Pancreas (tissue), 10 donors: ENCODE measurements around the gene RASL10B. TPM values are rescaled to one million over a fixed set of nuclear protein-coding genes. Genes with fewer than 3 reads are reported as not detected.

Source experiments
- ATAC-seq, 4 donors: fragments of 200-7000 bp; cut with Tn5 transposase; one replicate each; pipeline versions ENCODE4 v1.8.0 to v1.9.1; 2020; ENCODE audit warnings: mild to moderate bottlenecking in 4 of 4, moderate library complexity in 4 of 4
- DNase-seq, 6 donors: peaks; one replicate each; pipeline ENCODE4 v3.0.0-alpha.2; 2020
- FAIRE-seq: peaks from 2 replicates; lab custom pipeline; 2012; peaks lifted over from hg19 to GRCh38; lab: Jason Lieb, UNC
- H3K27ac ChIP-seq, 4 donors: fragments of 200-600 bp; sonication (generic); 1 replicate in 3 of 4; 2 replicates in 1 of 4; pipeline versions ENCODE4 v1.5.0 to v1.8.0; 2020
- H3K27me3 ChIP-seq, 4 donors: fragments of 200-600 bp; one replicate each; pipeline ENCODE4 v1.8.0; 2021
- H3K36me3 ChIP-seq, 3 donors: fragments of 200-600 bp; sonication (generic) in 1 of 3; one replicate each; pipeline versions ENCODE4 v1.5.0 to v1.8.0; 2020 to 2021
- H3K4me1 ChIP-seq, 3 donors: fragments of 200-600 bp; one replicate each; pipeline ENCODE4 v1.8.0; 2021
- H3K4me3 ChIP-seq, 4 donors: fragments of 200-600 bp; sonication (generic) in 2 of 4; one replicate each; pipeline versions ENCODE4 v1.5.0 to v1.8.0; 2020 to 2021
- H3K9me3 ChIP-seq, 4 donors: fragments of 200-600 bp; one replicate each; pipeline ENCODE4 v1.8.0; 2021
- CTCF ChIP-seq, 4 donors: fragments of 200-600 bp; sonication (generic) in 3 of 4; IDR thresholded peaks; one replicate each; pipeline versions ENCODE4 v1.5.0 to v1.8.0; 2021; ENCODE audit warnings: antibody characterized with exemption in 4 of 4
- WGBS, 2 donors: extraction: QIAGEN DNeasy Blood & Tissue Kit; methylation state at CpG; one replicate each; pipeline ENCODE4 v1.1.7; 2013; 5-methylcytosine and 5-hydroxymethylcytosine counted together
- intact Hi-C, 3 donors: fragments of 100-400 bp; cut with DNase I; formaldehyde crosslinking; loops; one replicate each; pipeline versions ENCODE4 v1.11.1 to v1.14.2; 2022
- polyA plus RNA-seq, 2 donors: library from polyadenylated mRNA; stranded (reverse); fragments of 200-250 nt; gene quantifications; one replicate each; pipeline ENCODE4 v1.2.3, GENCODE V29; 2013
- total RNA-seq, 6 donors: library from RNA; stranded (reverse); fragmentation: NEBNext Ultra II Directional in 4 of 6; extraction: Animal tissue kit (Norgen Biotek cat#: 25700) in 4 of 6; gene quantifications; one replicate each; pipeline versions ENCODE4 v1.2.1 to v1.2.4, GENCODE V29; 2021 to 2023
- donor health status: healthy with polysubstance abuse.
- donor health status: DM: no; HTN: no; CAD: no; lungs with moderate emphysema.
- donor health status: DM: no; HTN: no; CAD: no.
- donor health status: control.
- donor health status: control.
- donor health status: Bipolar disorder and iron deficiency.
- donor health status: DM: yes; HTN: yes; CAD: no.
- donor health status: DM: no; HTN: no; CAD: no.
- donor health status: DM: no; HTN: no; CAD: no.
- donor health status: DM: yes; HTN: yes; CAD: no.

RASL10B gene
- total and polyA plus RNA-seq, 8 donors: 2.5 to 6.3 (median 4.0) TPM

GRCh38 chr17:35731917-35732805 lies 722 bp downstream of the RASL10B start:
- intact Hi-C loops: no loop called here
- no peak overlapping the region for H3K27ac ChIP-seq
- peak in 2 of 6 donors; percentile 34 to 68 for DNase-seq

GRCh38 chr17:35732806-35733136 lies 1.3 kb downstream of the RASL10B start:
- peak overlapping the region in 1 of 4 donors; percentile 76 for H3K4me3 ChIP-seq

More at GRCh38 chr17:35731917-35732805, 722 bp downstream of the RASL10B start:
- ATAC-seq: peak; percentile 61 to 65 (median 62)
- no peaks in the 10 kb centered on the region for H3K27me3 ChIP-seq
- peak overlapping the region; percentile 48 to 76 (median 68) for H3K4me3 ChIP-seq
- H3K36me3 ChIP-seq: no peaks in the 10 kb centered on the region
- TF ChIP-seq CTCF (IDR thresholded peaks at IDR 0.05): no peak
- no peaks in the 10 kb centered on the region for H3K9me3 ChIP-seq
- peaks cover 0 to 7% (median 6%) of the 10 kb centered on the region in 3 donors for H3K4me1 ChIP-seq
- no peak for FAIRE-seq
- WGBS, 2 donors: 13 to 15% methylated on average over 37 to 40 of the region's 47 CpGs

GRCh38 chr17:35733366-35733765 lies 1.9 kb downstream of the RASL10B start:
- H3K9me3 ChIP-seq: no peaks in the 10 kb centered on the region
- no peak for DNase-seq
- FAIRE-seq: no peak
- intact Hi-C loops: no loop called here
- no peaks in the 10 kb centered on the region for H3K36me3 ChIP-seq
- no peak overlapping the region for H3K4me3 ChIP-seq
- no peak for ATAC-seq
- no peak for TF ChIP-seq CTCF (IDR thresholded peaks at IDR 0.05)
- WGBS, 2 donors: 80 to 85% methylated on average over 6 of the region's 6 CpGs
- peaks cover 0 to 6% (median 5%) of the 10 kb centered on the region in 3 donors for H3K4me1 ChIP-seq
- H3K27ac ChIP-seq: no peak overlapping the region
- no peaks in the 10 kb centered on the region for H3K27me3 ChIP-seq

More at GRCh38 chr17:35732806-35733136, 1.3 kb downstream of the RASL10B start:
- no peaks in the 10 kb centered on the region for H3K36me3 ChIP-seq
- FAIRE-seq (no peak), DNase-seq (no peak), ATAC-seq (no peak)
- no peak overlapping the region for H3K27ac ChIP-seq
- H3K27me3 ChIP-seq: no peaks in the 10 kb centered on the region
- no peaks in the 10 kb centered on the region for H3K9me3 ChIP-seq
- no peak for TF ChIP-seq CTCF (IDR thresholded peaks at IDR 0.05)
- 83 to 94% methylated on average over 1 of the region's 1 CpG for WGBS, 2 donors
- intact Hi-C loops: no loop called here
- peaks cover 0 to 6% (median 5%) of the 10 kb centered on the region in 3 donors for H3K4me1 ChIP-seq

GRCh38 chr17:35734396-35734795 lies 3.0 kb downstream of the RASL10B start:
- no peak for DNase-seq
- no peak for FAIRE-seq
- Histone ChIP-seq H3K27ac (no peak overlapping the region), H3K9me3 (no peaks in the 10 kb centered on the region), H3K4me1 (peaks cover 0 to 6% (median 5%) of the 10 kb centered on the region in 3 donors), H3K27me3 (no peaks in the 10 kb centered on the region), H3K4me3 (no peak overlapping the region), H3K36me3 (no peaks in the 10 kb centered on the region)
- WGBS, 2 donors: 87 to 88% methylated on average over 7 of the region's 7 CpGs
- TF ChIP-seq CTCF (IDR thresholded peaks at IDR 0.05): no peak
- intact Hi-C loops: no loop called here
- ATAC-seq: no peak
